Liver (tissue), 3 donors: ENCODE data around the gene ENOX1.

ENCODE experiments used
- CTCF ChIP-seq: fragments of 150-350 bp; IDR thresholded peaks from 2 replicates; pipeline ENCODE4 v1.5.1; 2017; ENCODE audit warnings: improper control_type of control experiment, low read depth, low read length; ENCODE audit not compliant: missing input control
- GABPA ChIP-seq, 2 donors: IDR thresholded peaks in 1 of 2; conservative IDR thresholded peaks in 1 of 2; 2 replicates each; pipeline ENCODE4 v1.6.1; 2016; ENCODE audit warnings: antibody characterized with exemption in 2 of 2, mild to moderate bottlenecking in 1 of 2, moderate library complexity in 1 of 2
- MAX ChIP-seq: IDR thresholded peaks from 2 replicates; pipeline ENCODE4 v1.6.1; 2016; ENCODE audit warnings: antibody characterized with exemption
- RAD21 ChIP-seq, 2 donors: IDR thresholded peaks; 2 replicates each; pipeline ENCODE4 v1.6.1; 2016; ENCODE audit warnings: antibody characterized with exemption in 2 of 2, mild to moderate bottlenecking in 2 of 2
- REST ChIP-seq: IDR thresholded peaks from 2 replicates; pipeline ENCODE4 v1.6.1; 2016; ENCODE audit warnings: antibody characterized with exemption, mild to moderate bottlenecking
- SP1 ChIP-seq: IDR thresholded peaks from 2 replicates; pipeline ENCODE4 v1.6.1; 2018; ENCODE audit warnings: antibody characterized with exemption, mild to moderate bottlenecking
- YY1 ChIP-seq: IDR thresholded peaks from 2 replicates; pipeline ENCODE4 v1.6.1; 2016; ENCODE audit warnings: antibody characterized with exemption, mild to moderate bottlenecking
- TF ChIP-seq, protein P1 (sequence below): IDR thresholded peaks from 2 replicates; pipeline ENCODE4 v1.6.1; 2016; ENCODE audit warnings: antibody characterized with exemption
- donor health status: healthy.
- donor health status: healthy.

- TF ChIP-seq, protein P1, sequence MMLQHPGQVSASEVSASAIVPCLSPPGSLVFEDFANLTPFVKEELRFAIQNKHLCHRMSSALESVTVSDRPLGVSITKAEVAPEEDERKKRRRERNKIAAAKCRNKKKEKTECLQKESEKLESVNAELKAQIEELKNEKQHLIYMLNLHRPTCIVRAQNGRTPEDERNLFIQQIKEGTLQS, result no peak
- TF ChIP-seq RAD21 (IDR thresholded peaks at IDR 0.05) (no peak), CTCF (no peak), GABPA (IDR thresholded peaks at IDR 0.05 in 1 of 2, conservative IDR thresholded peaks at IDR 0.05 in 1 of 2) (no peak), YY1 (no peak), MAX (no peak), SP1 (no peak), REST (no peak)
These were observed 601.5 kb downstream of the ENOX1 start for GRCh38 chr13:43185226-43185625.
